HCT116 (cell line): ENCODE measurements around the gene RAB31. TPM values are rescaled to one million over a fixed set of nuclear protein-coding genes. Genes with fewer than 3 reads are reported as not detected.

Experiments
- ATAC-seq: fragments of 200-7000 bp; cut with Tn5 transposase; 2 replicates; pipeline ENCODE4 v1.9.1; 2020; ENCODE audit warnings: mild to moderate bottlenecking, moderate library complexity
- BruUV-seq: library from RNA; stranded (reverse); fragments of 400-500 nt; replicated peaks from 2 replicates; lab custom pipeline; 2021; lab: Mats Ljungman, UMichigan
- CTCF ChIA-PET: fragments of 300-600 bp; sonication (Branson Sonifier 250); formaldehyde crosslinking; loops from one replicate; lab custom pipeline; 2021; ENCODE audit warnings: antibody characterized with exemption; lab: Charles Lee
- POLR2A ChIA-PET: fragments of 300-600, 350-600 bp; sonication (Branson Sonifier 250); formaldehyde crosslinking; loops from one replicate; lab custom pipeline; 2021; ENCODE audit warnings: antibody characterized with exemption; lab: Charles Lee
- RAD21 ChIA-PET, 2 experiments: fragments of 300-600 bp; sonication (Branson Sonifier 250); formaldehyde crosslinking; loops; one replicate each; lab custom pipeline; 2023; ENCODE audit warnings: low total read pairs in 2 of 2; ENCODE audit not compliant: uncharacterized antibody in 2 of 2, unreplicated experiment in 2 of 2, low non-redundant PET in 1 of 2; lab: Charles Lee
- DNase-seq: peaks from one replicate; pipeline ENCODE4 v3.0.0-alpha.2; 2010; ENCODE audit warnings: low read depth, low spot score
- H2AFZ ChIP-seq: fragments of 200-600 bp; shearing (Covaris generic), sonication (generic); 2 replicates; pipeline ENCODE4 v1.6.1; 2017; ENCODE audit warnings: low read depth, mixed run types, mixed read lengths, antibody characterized with exemption, low read length; ENCODE audit not compliant: poor library complexity, severe bottlenecking
- H3K27ac ChIP-seq: 2 replicates; pipeline ENCODE4 v1.5.1; 2012; ENCODE audit warnings: low read depth, low read length
- H3K27me3 ChIP-seq: fragments of 200-600 bp; sonication (generic); 2 replicates; pipeline ENCODE4 v1.6.1; 2016; ENCODE audit warnings: mixed run types, low read length, mixed read lengths; ENCODE audit not compliant: insufficient read depth
- H3K36me3 ChIP-seq, 2 experiments: fragments of 200-500 bp in 1 of 2; fragments of 200-600 bp in 1 of 2; sonication (Bioruptor generic) in 1 of 2; sonication (generic) in 1 of 2; 2 replicates each; pipeline versions ENCODE4 v1.5.1 to v1.6.1; 2014 to 2016; ENCODE audit warnings: low read length in 2 of 2, inconsistent platforms in 1 of 2, mixed read lengths in 1 of 2, mixed run types in 1 of 2; ENCODE audit not compliant: insufficient read depth in 2 of 2, control insufficient read depth in 1 of 2
- H3K4me1 ChIP-seq, 2 experiments: fragments of 200-600 bp in 1 of 2; sonication (generic) in 1 of 2; 2 replicates each; pipeline versions ENCODE4 v1.5.1 to v1.6.1; 2012 to 2017; ENCODE audit warnings: low read length in 2 of 2, inconsistent platforms in 1 of 2, mild to moderate bottlenecking in 1 of 2, mixed read lengths in 1 of 2, mixed run types in 1 of 2, moderate library complexity in 1 of 2; ENCODE audit not compliant: insufficient read depth in 2 of 2, control insufficient read depth in 1 of 2
- H3K4me2 ChIP-seq: fragments of 200-600 bp; sonication (generic); 2 replicates; pipeline ENCODE4 v1.6.1; 2017; ENCODE audit warnings: mixed run types, low read length, mixed read lengths
- H3K4me3 ChIP-seq, 2 experiments: fragments of 200-600 bp in 1 of 2; sonication (generic) in 1 of 2; replicated peaks in 1 of 2; 2 replicates each; pipeline ENCODE4 v1.5.1; 2011 to 2016; ENCODE audit warnings: low read length in 2 of 2, control low read depth in 1 of 2, low read depth in 1 of 2, mild to moderate bottlenecking in 1 of 2, mixed read lengths in 1 of 2, mixed run types in 1 of 2
- H3K79me2 ChIP-seq: fragments of 200-600 bp; sonication (generic); 2 replicates; pipeline ENCODE4 v1.6.1; 2017; ENCODE audit warnings: mild to moderate bottlenecking, mixed run types, low read length, moderate library complexity, mixed read lengths; ENCODE audit not compliant: insufficient read depth
- H3K9ac ChIP-seq: fragments of 200-600 bp; sonication (generic); 2 replicates; pipeline ENCODE4 v1.6.1; 2016; ENCODE audit warnings: low read length, mixed read lengths
- H3K9me2 ChIP-seq: fragments of 200-600 bp; sonication (generic), shearing (Covaris generic); 2 replicates; pipeline ENCODE4 v1.6.1; 2017; ENCODE audit warnings: mixed run types, mild to moderate bottlenecking, moderate library complexity; ENCODE audit not compliant: insufficient read depth
- H3K9me3 ChIP-seq, 2 experiments: fragments of 200-500 bp in 1 of 2; fragments of 200-600 bp in 1 of 2; sonication (Bioruptor generic) in 1 of 2; sonication (generic) in 1 of 2; 2 replicates each; pipeline ENCODE4 v1.6.1; 2014 to 2017; ENCODE audit warnings: low read length in 2 of 2, mixed read lengths in 2 of 2, inconsistent platforms in 1 of 2, low read depth in 1 of 2, mild to moderate bottlenecking in 1 of 2, mixed run types in 1 of 2, moderate library complexity in 1 of 2; ENCODE audit not compliant: control insufficient read depth in 1 of 2, insufficient read depth in 1 of 2
- H4K20me1 ChIP-seq: fragments of 200-600 bp; sonication (generic), shearing (Covaris generic); 2 replicates; pipeline ENCODE4 v1.6.1; 2017; ENCODE audit warnings: mixed run types, mild to moderate bottlenecking, moderate library complexity; ENCODE audit not compliant: insufficient read depth
- CBX3 ChIP-seq: IDR thresholded peaks from 2 replicates; pipeline ENCODE4 v1.6.1; 2012; ENCODE audit warnings: low read depth
- EZH2 ChIP-seq: fragments of 200-600 bp; sonication (generic); IDR thresholded peaks from 2 replicates; pipeline ENCODE4 v1.6.1; 2017; ENCODE audit warnings: antibody characterized with exemption, mixed run types
- EZH2phosphoT487 ChIP-seq: fragments of 200-600 bp; IDR thresholded peaks from 2 replicates; pipeline ENCODE4 v1.6.1; 2018; ENCODE audit warnings: antibody characterized with exemption, borderline replicate concordance
- FOSL1 ChIP-seq: IDR thresholded peaks from 2 replicates; pipeline ENCODE4 v1.6.1; 2012; ENCODE audit warnings: low read depth
- intact Hi-C: fragments of 100-400 bp; cut with micrococcal nuclease; formaldehyde crosslinking; loops from 2 replicates; pipeline ENCODE4 v1.10.0; 2022
- total RNA-seq: library from RNA; stranded (reverse); gene quantifications from one replicate; pipeline ENCODE4 v1.2.1, GENCODE V29; 2021; ENCODE audit not compliant: unreplicated experiment
- TF ChIP-seq, protein P1 (sequence below): IDR thresholded peaks from 2 replicates; pipeline ENCODE4 v1.6.1; 2012; ENCODE audit warnings: low read depth

RAB31 gene
- total RNA-seq, 1 experiment from 2014 or later, result 46.9 TPM

GRCh38 chr18:9849407-9850283 is 141.5 kb downstream of the RAB31 start:
- peaks cover 0 to 4% of the 10 kb centered on the region in 2 experiments; a peak in 1 of 4 replicates for H3K9me3 ChIP-seq

More at GRCh38 chr18:9849407-9850283, 141.5 kb downstream of the RAB31 start:
- Histone ChIP-seq H3K4me2 (no peak overlapping the region), H3K36me3 (no peaks in the 10 kb centered on the region), H3K9ac (no peak overlapping the region), H2AFZ (no peak overlapping the region), H3K27me3 (no peaks in the 10 kb centered on the region), H3K27ac (no peak overlapping the region), H3K4me3 (no peak overlapping the region), H3K4me1 (peaks cover 0 to 3% of the 10 kb centered on the region in 2 experiments; a peak in 1 of 4 replicates), H3K9me2 (no peaks in the 10 kb centered on the region), H4K20me1 (no peaks in the 10 kb centered on the region), H3K79me2 (no peaks in the 10 kb centered on the region)
- DNase-seq (no peak), ATAC-seq (no peak)
- BruUV-seq, result no TSS peak
- intact Hi-C loops, result no loop called here
- RAD21 ChIA-PET, result no interaction called here
- TF ChIP-seq, protein P1, sequence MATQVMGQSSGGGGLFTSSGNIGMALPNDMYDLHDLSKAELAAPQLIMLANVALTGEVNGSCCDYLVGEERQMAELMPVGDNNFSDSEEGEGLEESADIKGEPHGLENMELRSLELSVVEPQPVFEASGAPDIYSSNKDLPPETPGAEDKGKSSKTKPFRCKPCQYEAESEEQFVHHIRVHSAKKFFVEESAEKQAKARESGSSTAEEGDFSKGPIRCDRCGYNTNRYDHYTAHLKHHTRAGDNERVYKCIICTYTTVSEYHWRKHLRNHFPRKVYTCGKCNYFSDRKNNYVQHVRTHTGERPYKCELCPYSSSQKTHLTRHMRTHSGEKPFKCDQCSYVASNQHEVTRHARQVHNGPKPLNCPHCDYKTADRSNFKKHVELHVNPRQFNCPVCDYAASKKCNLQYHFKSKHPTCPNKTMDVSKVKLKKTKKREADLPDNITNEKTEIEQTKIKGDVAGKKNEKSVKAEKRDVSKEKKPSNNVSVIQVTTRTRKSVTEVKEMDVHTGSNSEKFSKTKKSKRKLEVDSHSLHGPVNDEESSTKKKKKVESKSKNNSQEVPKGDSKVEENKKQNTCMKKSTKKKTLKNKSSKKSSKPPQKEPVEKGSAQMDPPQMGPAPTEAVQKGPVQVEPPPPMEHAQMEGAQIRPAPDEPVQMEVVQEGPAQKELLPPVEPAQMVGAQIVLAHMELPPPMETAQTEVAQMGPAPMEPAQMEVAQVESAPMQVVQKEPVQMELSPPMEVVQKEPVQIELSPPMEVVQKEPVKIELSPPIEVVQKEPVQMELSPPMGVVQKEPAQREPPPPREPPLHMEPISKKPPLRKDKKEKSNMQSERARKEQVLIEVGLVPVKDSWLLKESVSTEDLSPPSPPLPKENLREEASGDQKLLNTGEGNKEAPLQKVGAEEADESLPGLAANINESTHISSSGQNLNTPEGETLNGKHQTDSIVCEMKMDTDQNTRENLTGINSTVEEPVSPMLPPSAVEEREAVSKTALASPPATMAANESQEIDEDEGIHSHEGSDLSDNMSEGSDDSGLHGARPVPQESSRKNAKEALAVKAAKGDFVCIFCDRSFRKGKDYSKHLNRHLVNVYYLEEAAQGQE, result no peak
- TF ChIP-seq CBX3 (no peak), EZH2 (no peak), EZH2phosphoT487 (no peak), FOSL1 (no peak)
- POLR2A ChIA-PET, result interaction anchor here (1.5 kb wide), 1 partner anchor 21 kb away, joined by 4 read pairs; no protein-coding TSS in a partner anchor
- CTCF ChIA-PET, result interaction anchor here (1.0 kb wide), 1 partner anchor 53 kb away, joined by 3 read pairs; no protein-coding TSS in a partner anchor
